ENCODE data around the gene ZBTB20. TPM values are rescaled to one million over a fixed set of nuclear protein-coding genes. Genes with fewer than 3 reads are reported as not detected.
A peak's percentile ranks its signal among the peaks of the same experiment; 100 is the strongest.

Gene ZBTB20
- polyA plus RNA-seq, 1 of the 3 experiments (the other 2 are of a cell fraction): 0.43 TPM

- POLR2A ChIA-PET: no interaction called here
- Histone ChIP-seq H3K9me3 (no peaks in the 10 kb centered on the region), H3K4me2 (no peak overlapping the region), H3K4me3 (ENCODE audit: low read depth in 2 of 2, low read length in 1 of 2) (no peak overlapping the region), H3K4me1 (ENCODE audit: control insufficient read depth in 1 of 2, insufficient read depth in 2 of 2, low read depth in 1 of 2, low read length in 1 of 2) (peaks cover 0 to 9% of the 10 kb centered on the region in 2 experiments; a peak in 2 of 4 replicates), H3K79me2 (ENCODE audit: insufficient read depth) (no peaks in the 10 kb centered on the region), H2AFZ (ENCODE audit: low read depth) (no peak overlapping the region), H4K20me1 (ENCODE audit: insufficient read depth) (no peaks in the 10 kb centered on the region), H3K9me2 (no peaks in the 10 kb centered on the region), H3K9ac (no peak overlapping the region), H3F3A (replicated peaks; ENCODE audit: insufficient read depth) (no peaks in the 10 kb centered on the region), H3K27me3 (ENCODE audit: insufficient read depth) (no peaks in the 10 kb centered on the region), H3K36me3 (replicated peaks in 1 of 2; ENCODE audit: control insufficient read depth in 1 of 2, insufficient read depth in 2 of 2, low read length in 1 of 2) (no peaks in the 10 kb centered on the region), H3K27ac (ENCODE audit: low read depth in 2 of 2, low read length in 1 of 2) (no peak overlapping the region)
- TF ChIP-seq, protein P1, sequence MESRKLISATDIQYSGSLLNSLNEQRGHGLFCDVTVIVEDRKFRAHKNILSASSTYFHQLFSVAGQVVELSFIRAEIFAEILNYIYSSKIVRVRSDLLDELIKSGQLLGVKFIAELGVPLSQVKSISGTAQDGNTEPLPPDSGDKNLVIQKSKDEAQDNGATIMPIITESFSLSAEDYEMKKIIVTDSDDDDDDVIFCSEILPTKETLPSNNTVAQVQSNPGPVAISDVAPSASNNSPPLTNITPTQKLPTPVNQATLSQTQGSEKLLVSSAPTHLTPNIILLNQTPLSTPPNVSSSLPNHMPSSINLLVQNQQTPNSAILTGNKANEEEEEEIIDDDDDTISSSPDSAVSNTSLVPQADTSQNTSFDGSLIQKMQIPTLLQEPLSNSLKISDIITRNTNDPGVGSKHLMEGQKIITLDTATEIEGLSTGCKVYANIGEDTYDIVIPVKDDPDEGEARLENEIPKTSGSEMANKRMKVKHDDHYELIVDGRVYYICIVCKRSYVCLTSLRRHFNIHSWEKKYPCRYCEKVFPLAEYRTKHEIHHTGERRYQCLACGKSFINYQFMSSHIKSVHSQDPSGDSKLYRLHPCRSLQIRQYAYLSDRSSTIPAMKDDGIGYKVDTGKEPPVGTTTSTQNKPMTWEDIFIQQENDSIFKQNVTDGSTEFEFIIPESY (IDR thresholded peaks at IDR 0.05; ENCODE audit: borderline replicate concordance, low read depth): no peak
- TF ChIP-seq, protein P2, sequence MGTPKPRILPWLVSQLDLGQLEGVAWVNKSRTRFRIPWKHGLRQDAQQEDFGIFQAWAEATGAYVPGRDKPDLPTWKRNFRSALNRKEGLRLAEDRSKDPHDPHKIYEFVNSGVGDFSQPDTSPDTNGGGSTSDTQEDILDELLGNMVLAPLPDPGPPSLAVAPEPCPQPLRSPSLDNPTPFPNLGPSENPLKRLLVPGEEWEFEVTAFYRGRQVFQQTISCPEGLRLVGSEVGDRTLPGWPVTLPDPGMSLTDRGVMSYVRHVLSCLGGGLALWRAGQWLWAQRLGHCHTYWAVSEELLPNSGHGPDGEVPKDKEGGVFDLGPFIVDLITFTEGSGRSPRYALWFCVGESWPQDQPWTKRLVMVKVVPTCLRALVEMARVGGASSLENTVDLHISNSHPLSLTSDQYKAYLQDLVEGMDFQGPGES (IDR thresholded peaks at IDR 0.05; ENCODE audit: low read depth, low read length): no peak
- TF ChIP-seq NRF1 (IDR thresholded peaks at IDR 0.05; ENCODE audit: low read depth, low read length) (no peak), FOXJ3 (CRISPR knock-in tag; IDR thresholded peaks at IDR 0.05) (no peak), EP300 (IDR thresholded peaks at IDR 0.05; ENCODE audit: borderline replicate concordance in 1 of 2, low read depth in 1 of 2, low read length in 1 of 2) (no peak), TCF12 (IDR thresholded peaks at IDR 0.05) (no peak), ELF1 (IDR thresholded peaks at IDR 0.05) (no peak), GABPA (IDR thresholded peaks at IDR 0.05; ENCODE audit: low read depth) (no peak), TAF1 (IDR thresholded peaks at IDR 0.05; ENCODE audit: borderline replicate concordance, low read depth, low read length) (no peak), MXI1 (IDR thresholded peaks at IDR 0.05; ENCODE audit: low read depth, low read length) (no peak)
- CTCF ChIA-PET: interaction anchor here (0.8 kb wide), 1 partner anchor 253 kb away, joined by 3 read pairs; no protein-coding TSS in a partner anchor
- DNase-seq: no peak
- 100% methylated on average over 2 of the region's 2 CpGs for WGBS (ENCODE audit: low lambda C conversion rate)
These were observed 309.1 kb downstream of the ZBTB20 start for GRCh38 chr3:114838025-114838424.

DNA sequence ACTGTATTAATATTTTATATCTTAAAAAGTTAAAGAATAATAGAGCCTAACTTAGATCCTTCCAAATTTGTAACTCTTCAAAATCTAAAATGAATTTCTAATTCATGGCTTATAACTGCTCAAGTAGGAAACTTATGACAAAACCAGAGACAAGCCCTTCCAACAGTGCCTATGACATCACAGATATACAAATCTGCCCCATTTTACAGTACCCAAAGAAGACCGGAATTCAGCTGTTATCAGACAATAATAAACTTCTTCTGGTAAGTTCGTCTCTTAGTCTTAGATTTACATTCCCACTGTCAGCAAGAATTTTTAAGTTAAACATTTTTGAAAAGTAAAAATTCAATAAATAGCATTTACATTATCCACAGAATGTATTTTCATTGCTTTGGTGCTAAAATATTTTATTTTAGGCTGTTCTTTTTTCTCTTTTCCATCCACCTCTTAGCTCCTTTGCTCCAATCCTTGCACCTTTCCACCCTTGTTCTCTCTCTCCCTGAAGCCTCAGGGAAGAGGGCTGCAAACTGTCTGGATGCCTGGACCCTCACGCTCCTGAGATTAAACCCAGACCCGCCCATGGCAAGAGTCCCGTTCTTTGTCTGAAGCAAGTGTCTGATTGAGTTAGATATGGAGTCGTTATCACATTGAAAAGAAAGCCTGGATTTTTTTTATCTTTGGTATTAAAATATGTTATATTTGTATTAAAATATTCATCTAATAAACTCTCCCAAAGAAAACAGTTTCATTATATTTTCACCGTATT is 312.7 kb downstream of the ZBTB20 start:
- POLR2A ChIA-PET: no interaction called here
- Histone ChIP-seq H3K27ac (ENCODE audit: low read depth in 2 of 2, low read length in 1 of 2) (peak overlapping the region in 1 of 2 experiments; percentile 82; a peak in 2 of 4 replicates), H2AFZ (ENCODE audit: low read depth) (no peak overlapping the region), H3K4me1 (ENCODE audit: control insufficient read depth in 1 of 2, insufficient read depth in 2 of 2, low read depth in 1 of 2, low read length in 1 of 2) (peaks cover 0 to 9% of the 10 kb centered on the region in 2 experiments; a peak in 2 of 4 replicates), H3K4me3 (ENCODE audit: low read depth in 2 of 2, low read length in 1 of 2) (no peak overlapping the region), H4K20me1 (ENCODE audit: insufficient read depth) (no peaks in the 10 kb centered on the region), H3F3A (replicated peaks; ENCODE audit: insufficient read depth) (no peaks in the 10 kb centered on the region), H3K27me3 (ENCODE audit: insufficient read depth) (no peaks in the 10 kb centered on the region), H3K9ac (no peak overlapping the region), H3K79me2 (ENCODE audit: insufficient read depth) (no peaks in the 10 kb centered on the region), H3K36me3 (replicated peaks in 1 of 2; ENCODE audit: control insufficient read depth in 1 of 2, insufficient read depth in 2 of 2, low read length in 1 of 2) (no peaks in the 10 kb centered on the region), H3K9me3 (no peaks in the 10 kb centered on the region), H3K9me2 (no peaks in the 10 kb centered on the region), H3K4me2 (no peak overlapping the region)
- WGBS (ENCODE audit: low lambda C conversion rate): 39% methylated on average over 7 of the region's 7 CpGs
- CTCF ChIA-PET: interaction anchor here (1.6 to 5.7 kb wide), 3 partner anchors 22 to 258 kb away, joined by 4 to 35 read pairs (median 14); no protein-coding TSS in a partner anchor
- peak; percentile 29 for DNase-seq
- TF ChIP-seq REST (IDR thresholded peaks at IDR 0.05; ENCODE audit: low read depth, low read length) (no peak), EP300 (IDR thresholded peaks at IDR 0.05; ENCODE audit: borderline replicate concordance in 1 of 2, low read depth in 1 of 2, low read length in 1 of 2) (peak in 1 of 2 experiments; percentile 89; a peak in 2 of 4 replicates), FOXJ3 (CRISPR knock-in tag; IDR thresholded peaks at IDR 0.05) (peak; percentile 46; the same call in 1 of the 2 replicates), RFX5 (IDR thresholded peaks at IDR 0.05; ENCODE audit: low read length) (no peak), MAX (IDR thresholded peaks at IDR 0.05; ENCODE audit: low read depth) (no peak), FOSL2 (IDR thresholded peaks at IDR 0.05; ENCODE audit: borderline replicate concordance, low read depth) (no peak), GABPA (IDR thresholded peaks at IDR 0.05; ENCODE audit: low read depth) (no peak), MEF2A (IDR thresholded peaks at IDR 0.05; ENCODE audit: borderline replicate concordance, low read depth) (no peak), SMC3 (IDR thresholded peaks at IDR 0.05; ENCODE audit: low read depth, low read length) (no peak), RCOR1 (IDR thresholded peaks at IDR 0.05; ENCODE audit: low read length) (peak; percentile 81; the same call in 1 of the 2 replicates)
- TF ChIP-seq, protein P2 (IDR thresholded peaks at IDR 0.05; ENCODE audit: low read depth, low read length): no peak

Measured in SK-N-SH (cell line).